Activated B cell treated with CpG ODN at 0.5 μM for 24 hours (primary cell): ENCODE data around the gene TMPRSS2. TPM values are rescaled to one million over a fixed set of nuclear protein-coding genes. Genes with fewer than 3 reads are reported as not detected.

Experiments used
- ATAC-seq: fragments of 200-7000 bp; cut with Tn5 transposase; one replicate; pipeline ENCODE4 v1.10.0; 2021; ENCODE audit warnings: low read depth, mild to moderate bottlenecking, moderate library complexity
- CTCF ChIA-PET: fragments of 350-600 bp; sonication (Branson Sonifier 250); formaldehyde crosslinking; loops from one replicate; lab custom pipeline; 2021; ENCODE audit warnings: antibody characterized with exemption; lab: Charles Lee
- POLR2A ChIA-PET: fragments of 350-600 bp; sonication (Branson Sonifier 250); formaldehyde crosslinking; loops from one replicate; lab custom pipeline; 2021; ENCODE audit warnings: antibody characterized with exemption; lab: Charles Lee
- DNase-seq: peaks from one replicate; pipeline ENCODE4 v3.0.0; 2022
- H3K27ac Mint-ChIP-seq: one replicate; pipeline ENCODE4 v1.8.0; 2020; ENCODE audit warnings: mixed read lengths
- H3K27me3 Mint-ChIP-seq: one replicate; pipeline ENCODE4 v1.8.0; 2021; ENCODE audit warnings: mixed read lengths
- H3K36me3 Mint-ChIP-seq: one replicate; pipeline ENCODE4 v1.8.0; 2021; ENCODE audit warnings: low read depth, mixed read lengths
- H3K4me1 Mint-ChIP-seq: one replicate; pipeline ENCODE4 v1.8.0; 2021; ENCODE audit warnings: mixed read lengths
- H3K4me3 Mint-ChIP-seq: one replicate; pipeline ENCODE4 v1.8.0; 2020; ENCODE audit warnings: mild to moderate bottlenecking, mixed read lengths
- H3K9me3 Mint-ChIP-seq: one replicate; pipeline ENCODE4 v1.8.0; 2020; ENCODE audit warnings: mixed read lengths
- CTCF ChIP-seq: fragments of 200-600 bp; IDR thresholded peaks from one replicate; pipeline ENCODE4 v1.8.0; 2022; ENCODE audit warnings: antibody characterized with exemption, mild to moderate bottlenecking
- intact Hi-C: fragments of 100-400 bp; cut with micrococcal nuclease; formaldehyde crosslinking; loops from one replicate; pipeline ENCODE4 v1.15.1; 2024
- total RNA-seq: library from RNA; stranded (reverse); gene quantifications from 2 replicates; pipeline ENCODE4 v1.2.3, GENCODE V29; 2022

The TMPRSS2 gene
- total RNA-seq, 1 donor from 2014 or later: not detected

GRCh38 chr21:41500363-41500762, 7.6 kb downstream of the TMPRSS2 start:
- no peak for ATAC-seq
- POLR2A ChIA-PET: no interaction called here
- no peak overlapping the region for H3K4me3 Mint-ChIP-seq
- CTCF ChIA-PET: no interaction called here
- no peaks in the 10 kb centered on the region for H3K36me3 Mint-ChIP-seq
- no peak for DNase-seq
- TF ChIP-seq CTCF: no peak
- H3K9me3 Mint-ChIP-seq: no peaks in the 10 kb centered on the region
- H3K4me1 Mint-ChIP-seq: no peaks in the 10 kb centered on the region
- peaks cover 41% of the 10 kb centered on the region for H3K27me3 Mint-ChIP-seq
- intact Hi-C loops: no loop called here
- H3K27ac Mint-ChIP-seq: no peak overlapping the region

- ChIA-PET POLR2A (no interaction called here), CTCF (no interaction called here)
- no peak for TF ChIP-seq CTCF
- Mint-ChIP-seq H3K27me3 (peaks cover 37% of the 10 kb centered on the region), H3K36me3 (no peaks in the 10 kb centered on the region), H3K4me1 (no peaks in the 10 kb centered on the region), H3K27ac (no peak overlapping the region), H3K9me3 (no peaks in the 10 kb centered on the region), H3K4me3 (no peak overlapping the region)
- intact Hi-C loops: no loop called here
- ATAC-seq (no peak), DNase-seq (no peak)
Observed at GRCh38 chr21:41499920-41500319, 8.0 kb downstream of the TMPRSS2 start.

GRCh38 chr21:41497788-41498187, 10.2 kb downstream of the TMPRSS2 start:
- no peaks in the 10 kb centered on the region for H3K9me3 Mint-ChIP-seq
- H3K4me1 Mint-ChIP-seq: no peaks in the 10 kb centered on the region
- ChIA-PET CTCF (no interaction called here), POLR2A (no interaction called here)
- peaks cover 25% of the 10 kb centered on the region for H3K27me3 Mint-ChIP-seq
- DNase-seq: no peak
- H3K27ac Mint-ChIP-seq: no peak overlapping the region
- no peak for ATAC-seq
- intact Hi-C loops: no loop called here
- no peak for TF ChIP-seq CTCF
- H3K4me3 Mint-ChIP-seq: no peak overlapping the region
- H3K36me3 Mint-ChIP-seq: no peaks in the 10 kb centered on the region

- TF ChIP-seq CTCF: no peak
- Mint-ChIP-seq H3K4me3 (no peak overlapping the region), H3K27me3 (peaks cover 25% of the 10 kb centered on the region), H3K4me1 (no peaks in the 10 kb centered on the region), H3K27ac (no peak overlapping the region), H3K36me3 (no peaks in the 10 kb centered on the region), H3K9me3 (no peaks in the 10 kb centered on the region)
- POLR2A ChIA-PET: no interaction called here
- CTCF ChIA-PET: no interaction called here
- no peak for ATAC-seq
- DNase-seq: no peak
- intact Hi-C loops: no loop called here
Observed at GRCh38 chr21:41497008-41497407, 10.9 kb downstream of the TMPRSS2 start.

GRCh38 chr21:41494242-41494641, 13.7 kb downstream of the TMPRSS2 start:
- peaks cover 20% of the 10 kb centered on the region for H3K27me3 Mint-ChIP-seq
- intact Hi-C loops: no loop called here
- no peak overlapping the region for H3K27ac Mint-ChIP-seq
- no peak for TF ChIP-seq CTCF
- POLR2A ChIA-PET: no interaction called here
- no peak for DNase-seq
- no peak overlapping the region for H3K4me3 Mint-ChIP-seq
- ATAC-seq: no peak
- H3K4me1 Mint-ChIP-seq: no peaks in the 10 kb centered on the region
- CTCF ChIA-PET: no interaction called here
- H3K36me3 Mint-ChIP-seq: no peaks in the 10 kb centered on the region
- H3K9me3 Mint-ChIP-seq: no peaks in the 10 kb centered on the region
